Gastrocnemius medialis (tissue), 4 donors: ENCODE results near the gene ZNF319. TPM values are rescaled to one million over a fixed set of nuclear protein-coding genes. Genes with fewer than 3 reads are reported as not detected.

Source experiments
- ATAC-seq, 2 donors: fragments of 150-250 bp; one replicate each; pipeline ENCODE4 v1.9.1; 2016
- DNase-seq, 2 donors: peaks; one replicate each; pipeline ENCODE4 v3.0.0-alpha.2; 2019
- H3K27ac ChIP-seq, 4 donors: fragments of 200-600 bp; sonication (generic); 1 replicate in 1 of 4; 2 replicates in 3 of 4; pipeline ENCODE4 v1.5.1; 2016 to 2018; ENCODE audit warnings: mild to moderate bottlenecking in 2 of 4, moderate library complexity in 1 of 4
- H3K27me3 ChIP-seq, 3 donors: fragments of 200-600 bp; sonication (generic) in 2 of 3; 1 replicate in 1 of 3; 2 replicates in 2 of 3; pipeline versions ENCODE4 v1.5.1 to v1.6.0; 2016 to 2019; ENCODE audit warnings: mild to moderate bottlenecking in 1 of 3, moderate library complexity in 1 of 3
- H3K36me3 ChIP-seq, 2 donors: fragments of 200-600 bp; sonication (generic) in 1 of 2; one replicate each; pipeline ENCODE4 v1.5.1; 2017 to 2018
- H3K4me1 ChIP-seq, 2 donors: fragments of 200-600 bp; sonication (generic) in 1 of 2; one replicate each; pipeline ENCODE4 v1.5.1; 2016 to 2017; ENCODE audit warnings: mild to moderate bottlenecking in 2 of 2
- H3K4me3 ChIP-seq, 4 donors: fragments of 200-600 bp; sonication (generic) in 3 of 4; 1 replicate in 1 of 4; 2 replicates in 3 of 4; pipeline ENCODE4 v1.5.1; 2016 to 2019; ENCODE audit warnings: mild to moderate bottlenecking in 2 of 4
- H3K9me3 ChIP-seq, 3 donors: fragments of 200-600 bp; sonication (generic) in 2 of 3; 1 replicate in 1 of 3; 2 replicates in 2 of 3; pipeline ENCODE4 v1.5.1; 2016 to 2019
- POLR2A ChIP-seq, 2 donors: fragments of 450-650 bp; IDR thresholded peaks; one replicate each; pipeline ENCODE4 v1.6.1; 2017; ENCODE audit warnings: antibody characterized with exemption in 2 of 2, mild to moderate bottlenecking in 2 of 2, moderate library complexity in 2 of 2
- in situ Hi-C, 4 donors: fragments of 200-750 bp; cut with MboI; loops; one replicate each; pipeline versions ENCODE4 v1.15.0 to v1.8.0; 2017; ENCODE audit warnings: low sequenced_read_pairs in 4 of 4
- intact Hi-C: fragments of 100-400 bp; cut with DNase I; formaldehyde crosslinking; loops from one replicate; pipeline ENCODE4 v1.15.1; 2023; ENCODE audit warnings: low total_unique reads
- total RNA-seq, 4 donors: library from RNA; depleted of rRNA; stranded (reverse); fragments of >200 nt; gene quantifications; one replicate each; pipeline versions ENCODE4 v1.1.0 to v1.2.3, GENCODE V29; 2016
- TF ChIP-seq, protein P1 (sequence below), 5 experiments: fragments of 450-650 bp in 3 of 5; fragments of 200-600 bp in 2 of 5; sonication (generic) in 2 of 5; IDR thresholded peaks in 4 of 5; conservative IDR thresholded peaks in 1 of 5; 1 replicate in 4 of 5; 2 replicates in 1 of 5; pipeline ENCODE4 v1.5.1; 2016 to 2019; ENCODE audit warnings: antibody characterized with exemption in 5 of 5, mild to moderate bottlenecking in 3 of 5, moderate library complexity in 3 of 5

Gene ZNF319
- total RNA-seq, 4 donors from 2014 or later: 4.4 to 7.5 (median 6.7) TPM

DNA sequence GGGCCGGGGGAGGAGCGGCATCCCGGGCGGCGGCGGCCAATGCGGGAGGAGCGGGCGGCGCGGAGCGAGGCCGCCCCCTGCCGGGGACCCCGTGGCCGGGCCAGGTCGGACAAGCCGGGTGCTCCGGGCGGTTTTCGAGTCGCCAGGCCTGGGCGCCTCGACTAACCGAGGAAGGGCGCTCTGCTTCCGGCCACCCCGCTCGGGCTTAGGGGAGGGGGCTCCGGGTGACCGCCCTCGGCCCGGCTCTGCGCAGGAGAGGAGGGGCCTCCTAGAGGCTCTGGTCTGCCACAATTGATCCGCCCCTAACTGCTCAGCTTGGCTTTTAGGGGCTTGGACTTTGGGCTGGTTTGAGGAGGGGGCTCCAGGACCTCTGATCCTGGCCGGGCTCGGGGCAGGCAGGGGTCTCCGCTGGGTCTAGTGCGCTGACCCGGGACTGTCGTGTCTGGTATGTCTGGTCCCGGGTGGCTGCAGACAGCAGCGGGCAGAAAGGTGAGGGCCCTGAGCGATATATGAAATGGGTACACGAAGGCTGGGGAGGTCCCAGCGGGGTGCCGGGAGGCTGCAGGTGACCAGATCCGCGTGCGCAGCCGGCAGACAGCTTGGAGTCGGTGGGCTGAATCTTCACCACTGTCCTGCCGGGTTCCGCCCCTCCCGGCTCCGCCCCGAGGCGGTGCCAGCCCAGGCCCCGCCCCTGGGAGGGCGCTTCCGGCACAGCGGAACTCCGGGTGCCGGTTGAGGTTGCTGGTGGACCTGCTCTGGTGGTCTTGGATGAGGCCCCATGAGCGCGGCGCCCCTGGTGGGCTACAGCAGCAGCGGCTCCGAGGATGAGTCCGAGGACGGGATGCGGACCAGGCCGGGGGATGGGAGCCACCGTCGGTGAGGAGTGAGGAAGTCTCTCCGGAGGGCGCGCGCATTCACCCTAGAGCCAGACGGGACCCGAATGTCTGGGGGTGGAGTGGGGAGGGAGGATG, 519 bp upstream of the ZNF319 start, which contains the start of gene USB1:
USB1 (plus strand) TSS at position 702 of the 971 bp plus-strand sequence; CDS start at position 779, 77 bp downstream.
- ATAC-seq: peak; percentile 86 to 90
- in situ Hi-C loops: loop anchor here (5.0 to 25.0 kb wide), 5 partner anchors 99 to 264 kb away; partner anchors contain the start of gene KATNB1 (in 1 of the 4)
- Histone ChIP-seq H3K4me1 (peaks cover 19 to 21% of the 10 kb centered on the region in 2 donors), H3K36me3 (peaks cover 0 to 31% of the 10 kb centered on the region in 2 donors), H3K27me3 (no peaks in the 10 kb centered on the region), H3K27ac (peak within 1 kb of the TSS; percentile 97 to 99 (median 98)), H3K9me3 (no peaks in the 10 kb centered on the region), H3K4me3 (peak within 1 kb of the TSS; percentile 69 to 88 (median 78))
- TF ChIP-seq POLR2A (IDR thresholded peaks at IDR 0.05): peak; percentile 76 to 82
- TF ChIP-seq, protein P1, sequence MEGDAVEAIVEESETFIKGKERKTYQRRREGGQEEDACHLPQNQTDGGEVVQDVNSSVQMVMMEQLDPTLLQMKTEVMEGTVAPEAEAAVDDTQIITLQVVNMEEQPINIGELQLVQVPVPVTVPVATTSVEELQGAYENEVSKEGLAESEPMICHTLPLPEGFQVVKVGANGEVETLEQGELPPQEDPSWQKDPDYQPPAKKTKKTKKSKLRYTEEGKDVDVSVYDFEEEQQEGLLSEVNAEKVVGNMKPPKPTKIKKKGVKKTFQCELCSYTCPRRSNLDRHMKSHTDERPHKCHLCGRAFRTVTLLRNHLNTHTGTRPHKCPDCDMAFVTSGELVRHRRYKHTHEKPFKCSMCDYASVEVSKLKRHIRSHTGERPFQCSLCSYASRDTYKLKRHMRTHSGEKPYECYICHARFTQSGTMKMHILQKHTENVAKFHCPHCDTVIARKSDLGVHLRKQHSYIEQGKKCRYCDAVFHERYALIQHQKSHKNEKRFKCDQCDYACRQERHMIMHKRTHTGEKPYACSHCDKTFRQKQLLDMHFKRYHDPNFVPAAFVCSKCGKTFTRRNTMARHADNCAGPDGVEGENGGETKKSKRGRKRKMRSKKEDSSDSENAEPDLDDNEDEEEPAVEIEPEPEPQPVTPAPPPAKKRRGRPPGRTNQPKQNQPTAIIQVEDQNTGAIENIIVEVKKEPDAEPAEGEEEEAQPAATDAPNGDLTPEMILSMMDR (IDR thresholded peaks at IDR 0.05 in 4 of 5, conservative IDR thresholded peaks at IDR 0.05 in 1 of 5): peak; percentile 57 to 94 (median 69)
- peak; percentile 76 to 79 for DNase-seq
- intact Hi-C loops: loop anchor here (1.0 to 10.0 kb wide), 7 partner anchors 24 to 554 kb away; partner anchors contain the start of genes CIAPIN1, COQ9, KATNB1 and MMP15

DNA sequence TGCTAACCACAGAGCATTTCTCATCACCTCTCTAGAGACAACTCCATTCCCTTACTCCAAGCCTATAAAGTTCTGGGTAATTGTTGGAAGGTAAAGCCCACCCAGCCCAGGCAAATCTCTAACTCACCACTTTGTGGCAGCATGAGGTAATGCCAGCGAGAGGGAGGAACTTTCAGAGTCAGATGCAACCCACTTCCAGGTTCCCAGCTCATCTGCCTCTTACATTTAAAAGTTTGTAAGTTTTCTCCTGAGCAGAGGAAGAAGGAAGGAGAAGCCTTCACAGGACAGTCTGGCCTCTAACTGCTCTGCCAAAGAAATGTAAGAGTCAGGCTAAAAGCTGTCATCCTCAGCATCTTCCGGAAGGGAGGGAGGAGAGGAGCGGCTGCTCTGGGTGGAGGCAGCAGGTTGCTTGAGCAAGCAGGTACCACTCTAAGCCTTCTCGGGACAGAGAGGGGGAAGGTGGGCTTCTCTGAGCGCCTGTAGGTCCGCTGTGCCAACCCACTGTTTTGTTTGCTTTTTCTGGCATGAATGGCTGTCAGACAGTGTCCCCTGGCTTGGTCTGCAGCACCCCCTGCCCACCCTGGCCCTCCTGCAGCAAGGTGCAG, 1.0 kb downstream of the ZNF319 start:
- Histone ChIP-seq H3K36me3 (peaks cover 0 to 46% of the 10 kb centered on the region in 2 donors), H3K27ac (peak overlapping the region; percentile 97 to 99 (median 98)), H3K4me1 (peaks cover 13 to 21% of the 10 kb centered on the region in 2 donors), H3K27me3 (no peaks in the 10 kb centered on the region), H3K4me3 (peak overlapping the region; percentile 69 to 80 (median 76)), H3K9me3 (no peaks in the 10 kb centered on the region)
- intact Hi-C loops (no loop called here), in situ Hi-C loops (no loop called here)
- TF ChIP-seq POLR2A (IDR thresholded peaks at IDR 0.05): no peak
- TF ChIP-seq, protein P1 (IDR thresholded peaks at IDR 0.05 in 4 of 5, conservative IDR thresholded peaks at IDR 0.05 in 1 of 5): no peak
- no peak for ATAC-seq
- DNase-seq: no peak

DNA sequence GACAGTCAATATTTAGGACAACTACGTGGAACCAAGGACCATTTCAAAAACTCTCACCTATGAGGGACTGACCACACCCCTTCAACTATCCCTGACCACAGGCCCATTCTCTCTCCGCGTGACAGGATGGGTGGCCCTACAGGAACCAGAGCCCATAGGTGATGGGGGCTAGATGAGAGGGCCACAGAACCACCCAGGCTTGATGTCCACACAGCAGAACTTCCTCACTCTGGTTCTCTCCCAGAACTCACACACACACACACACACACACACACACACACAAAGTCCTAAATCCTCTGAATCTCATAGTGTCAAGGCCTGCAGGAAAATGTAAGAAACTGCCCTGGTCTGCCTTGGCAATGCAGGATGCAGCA, 1.5 kb downstream of the ZNF319 start:
- intact Hi-C loops: no loop called here
- Histone ChIP-seq H3K4me1 (peaks cover 13 to 21% of the 10 kb centered on the region in 2 donors), H3K9me3 (no peaks in the 10 kb centered on the region), H3K36me3 (peaks cover 0 to 51% of the 10 kb centered on the region in 2 donors), H3K27ac (peak overlapping the region in 2 of 4 donors; percentile 97 to 98), H3K4me3 (peak overlapping the region in 2 of 4 donors; percentile 77 to 80), H3K27me3 (no peaks in the 10 kb centered on the region)
- ATAC-seq (no peak), DNase-seq (no peak)
- no peak for TF ChIP-seq POLR2A (IDR thresholded peaks at IDR 0.05)
- TF ChIP-seq, protein P1 (IDR thresholded peaks at IDR 0.05 in 4 of 5, conservative IDR thresholded peaks at IDR 0.05 in 1 of 5): no peak
- in situ Hi-C loops: no loop called here

DNA sequence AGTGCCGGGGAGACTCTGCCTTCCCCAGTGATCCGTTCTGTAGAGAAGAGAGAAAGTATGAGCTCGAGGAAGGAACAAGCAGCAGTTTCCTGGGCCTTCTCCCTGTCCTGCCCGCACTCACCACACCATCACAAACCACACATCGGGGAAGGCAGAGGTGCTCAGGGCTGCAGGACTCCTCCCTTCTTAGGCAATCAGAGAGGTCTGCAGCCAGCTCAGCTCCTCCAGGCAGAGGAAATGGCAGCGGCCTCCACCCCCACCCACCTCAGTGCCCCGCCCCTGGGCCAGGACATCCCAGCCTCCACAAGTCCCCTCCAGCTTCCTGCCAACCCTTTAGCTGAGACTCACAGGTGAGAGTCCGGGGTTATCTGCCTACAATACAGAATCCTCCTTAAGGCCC, 2.0 kb downstream of the ZNF319 start:
- no peaks in the 10 kb centered on the region for H3K9me3 ChIP-seq
- H3K4me1 ChIP-seq: peaks cover 13 to 21% of the 10 kb centered on the region in 2 donors
- in situ Hi-C loops: no loop called here
- ATAC-seq (no peak), DNase-seq (peak in 1 of 2 donors; percentile 16)
- H3K27ac ChIP-seq: no peak overlapping the region
- TF ChIP-seq, protein P1 (IDR thresholded peaks at IDR 0.05 in 4 of 5, conservative IDR thresholded peaks at IDR 0.05 in 1 of 5): no peak
- no peak for TF ChIP-seq POLR2A (IDR thresholded peaks at IDR 0.05)
- H3K27me3 ChIP-seq: no peaks in the 10 kb centered on the region
- intact Hi-C loops: no loop called here
- peaks cover 0 to 52% of the 10 kb centered on the region in 2 donors for H3K36me3 ChIP-seq
- H3K4me3 ChIP-seq: no peak overlapping the region
